Measurements from ENCODE around the gene MOB3A.
"Not testable (repeated sequence)": the region's sequence is repeated elsewhere in the genome, so short reads cannot be mapped to it uniquely, and the experiment has no call there.

Gene MOB3A

GRCh38 chr19:2096034-2096479 is at the start of gene MOB3A:
TSS of gene MOB3A (minus strand) at chr19:2096326. CDS start at chr19:2078560, 17,766 bp downstream.
- Histone ChIP-seq H3K27ac (peak within 1 kb of the TSS; percentile 63 to 98 (median 94)), H3K4me3 (peak within 1 kb of the TSS; percentile 55 to 85 (median 64))

GRCh38 chr19:2145831-2146241 is 49.7 kb upstream of the MOB3A start:
- no peak overlapping the region for H3K4me3 ChIP-seq
- no peak overlapping the region for H3K27ac ChIP-seq

GRCh38 chr19:2144190-2144589 is 48.1 kb upstream of the MOB3A start:
- Histone ChIP-seq H3K4me3 (no peak overlapping the region), H3K27ac (no peak overlapping the region)

GRCh38 chr19:2142173-2142829 is 46.2 kb upstream of the MOB3A start:
- no peak overlapping the region for H3K27ac ChIP-seq
- H3K4me3 ChIP-seq: no peak overlapping the region

- no peak overlapping the region for H3K4me3 ChIP-seq
- no peak overlapping the region for H3K27ac ChIP-seq
Measured at GRCh38 chr19:2140138-2140569, 44.0 kb upstream of the MOB3A start.

DNA sequence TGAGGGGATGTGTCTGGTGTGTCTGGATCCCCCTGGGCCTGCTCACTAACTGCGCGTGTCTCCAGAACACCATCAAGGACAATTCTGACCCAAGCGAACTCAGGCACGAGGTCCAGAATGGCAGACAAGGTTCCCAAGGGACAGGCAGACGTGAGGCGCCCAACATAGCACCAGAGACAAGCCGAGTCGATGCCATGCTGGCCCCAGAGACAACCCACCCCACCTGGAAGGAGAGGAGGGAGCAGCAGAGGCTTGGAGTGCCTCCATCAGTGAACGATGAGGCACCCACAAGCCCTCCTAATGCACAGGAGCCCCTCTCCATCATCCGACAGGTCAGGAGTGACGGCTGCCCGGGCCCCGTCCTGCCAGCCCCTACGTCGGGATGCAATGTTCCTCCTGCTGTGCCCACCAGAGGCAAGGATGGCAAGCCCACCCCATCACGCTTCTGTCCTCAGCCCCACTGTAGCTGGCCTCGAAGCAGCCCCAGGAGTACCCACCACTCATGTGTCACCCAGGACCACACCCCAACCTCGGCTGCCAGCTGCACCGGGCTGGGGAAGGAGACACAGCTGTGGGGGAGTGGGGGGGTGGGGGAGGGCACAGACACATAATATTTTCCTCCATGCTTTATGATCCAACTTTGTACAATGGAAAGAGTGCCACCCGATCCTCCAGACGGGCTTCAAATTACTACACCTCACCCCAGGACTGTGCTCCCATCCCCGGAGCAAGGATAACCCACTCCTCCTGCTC is 43.4 kb upstream of the MOB3A start:
- H3K27ac ChIP-seq: no peak overlapping the region
- no peak overlapping the region for H3K4me3 ChIP-seq

- Histone ChIP-seq H3K27ac (peak overlapping the region in 1 of 21 experiments; percentile 3), H3K4me3 (no peak overlapping the region)
Measured at GRCh38 chr19:2138061-2138728, 42.1 kb upstream of the MOB3A start.

GRCh38 chr19:2136796-2137195 is 40.7 kb upstream of the MOB3A start:
- no peak overlapping the region for H3K4me3 ChIP-seq
- no peak overlapping the region for H3K27ac ChIP-seq

GRCh38 chr19:2135474-2136402 is 39.6 kb upstream of the MOB3A start:
- Histone ChIP-seq H3K4me3 (no peak overlapping the region), H3K27ac (no peak overlapping the region)

GRCh38 chr19:2132731-2133490 is 36.8 kb upstream of the MOB3A start:
- H3K4me3 ChIP-seq: no peak overlapping the region
- H3K27ac ChIP-seq: no peak overlapping the region

- H3K27ac ChIP-seq: no peak overlapping the region
- no peak overlapping the region for H3K4me3 ChIP-seq
Measured at GRCh38 chr19:2132191-2132590, 36.1 kb upstream of the MOB3A start.

- H3K4me3 ChIP-seq, H3K27ac ChIP-seq: not testable (repeated sequence)
Measured at GRCh38 chr19:2131012-2131975, 35.2 kb upstream of the MOB3A start.

DNA sequence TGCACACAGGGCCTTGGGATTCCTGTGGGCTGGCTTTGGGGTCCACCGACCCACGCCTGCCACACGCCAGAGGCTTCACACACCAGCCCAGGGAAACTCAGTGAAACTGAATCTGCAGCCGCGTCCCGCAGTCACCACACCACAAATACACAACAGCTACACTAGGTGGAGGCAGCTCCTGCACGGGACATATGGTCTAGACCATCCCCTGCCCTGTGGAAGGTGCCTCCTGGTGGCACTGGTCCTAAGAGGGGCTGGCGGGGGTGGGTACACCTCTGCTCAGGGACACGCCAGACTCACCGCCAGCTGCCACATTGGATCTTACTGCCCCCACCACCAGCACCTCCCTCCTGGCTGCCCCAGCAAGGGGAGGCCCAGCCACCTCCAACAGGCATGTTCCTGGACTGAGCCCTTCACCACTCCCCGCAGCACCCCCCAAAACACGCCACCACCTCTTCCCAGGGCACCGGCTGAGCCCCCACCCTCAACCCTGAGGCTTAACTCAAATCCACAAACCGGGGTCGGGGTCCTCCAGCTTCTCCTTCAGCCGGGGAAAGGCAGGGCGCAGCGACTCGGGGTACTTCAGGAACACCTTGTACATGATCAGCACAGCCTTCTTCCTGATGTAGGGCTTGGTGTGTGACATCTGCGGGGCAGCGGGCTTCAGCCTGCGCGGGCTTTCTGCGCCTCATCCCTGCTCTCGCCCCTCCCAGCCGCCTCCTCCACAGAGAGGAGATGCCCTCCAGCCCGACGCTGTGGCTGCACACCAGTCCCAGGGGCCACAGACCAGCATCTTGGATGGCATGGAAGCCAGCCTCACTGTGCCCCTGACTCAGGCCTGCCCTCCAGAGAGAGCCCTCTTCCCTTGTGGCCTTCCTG is 34.0 kb upstream of the MOB3A start:
- H3K27ac ChIP-seq: no peak overlapping the region
- H3K4me3 ChIP-seq: no peak overlapping the region

DNA sequence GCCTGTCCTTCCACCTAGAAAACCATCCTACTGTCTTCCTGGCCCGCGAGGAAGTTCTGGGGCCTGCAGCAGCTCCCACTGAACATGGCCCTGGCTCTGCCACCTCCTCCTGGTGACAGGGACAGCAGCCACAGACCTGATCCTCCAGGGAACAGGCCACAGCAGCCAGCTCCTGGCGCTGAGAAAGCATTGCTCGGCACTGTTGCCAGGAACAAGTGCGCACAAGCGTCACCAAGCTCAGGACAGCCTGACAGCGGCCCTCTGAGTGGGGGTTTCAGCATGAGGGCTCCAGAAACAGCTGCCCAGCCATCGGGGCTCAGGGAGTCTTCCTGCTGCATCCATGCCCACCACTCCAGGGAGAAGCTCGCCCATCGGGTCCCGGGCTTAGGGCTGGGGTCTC is 33.4 kb upstream of the MOB3A start:
- H3K27ac ChIP-seq: no peak overlapping the region
- no peak overlapping the region for H3K4me3 ChIP-seq

GRCh38 chr19:2129022-2129421 is 32.9 kb upstream of the MOB3A start:
- no peak overlapping the region for H3K27ac ChIP-seq
- no peak overlapping the region for H3K4me3 ChIP-seq

DNA sequence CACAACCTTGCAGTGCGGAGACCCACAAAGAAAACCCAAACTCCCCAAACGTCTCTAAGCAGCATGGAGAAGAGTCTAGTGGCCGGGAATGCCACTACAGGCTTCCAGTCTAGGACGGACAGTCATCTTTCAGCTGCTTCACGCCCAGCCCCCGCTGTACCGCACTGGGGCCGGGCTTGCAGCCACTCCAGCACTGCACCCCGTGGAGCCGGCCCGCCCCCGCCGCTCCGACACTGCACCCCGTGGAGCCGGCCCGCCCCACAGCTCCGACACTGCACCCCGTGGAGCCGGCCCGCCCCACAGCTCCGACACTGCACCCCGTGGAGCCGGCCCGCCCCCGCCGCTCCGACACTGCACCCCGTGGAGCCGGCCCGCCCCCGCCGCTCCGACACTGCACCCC is 32.1 kb upstream of the MOB3A start:
- H3K27ac ChIP-seq, H3K4me3 ChIP-seq: not testable (repeated sequence)

GRCh38 chr19:2127758-2128157 is 31.6 kb upstream of the MOB3A start:
- no peak overlapping the region for H3K27ac ChIP-seq
- H3K4me3 ChIP-seq: no peak overlapping the region

All from skin epidermis (tissue), 12 donors.